22Rv1 (cell line): Measurements from ENCODE around the gene LRP5.
"Not testable (repeated sequence)": the region's sequence is repeated elsewhere in the genome, so short reads cannot be mapped to it uniquely, and the experiment has no call there.

Source experiments
- H3K27ac ChIP-seq: fragments of 450-650 bp; 2 replicates; pipeline ENCODE4 v1.5.1; 2017
- ZFX ChIP-seq: fragments of 450-650 bp; IDR thresholded peaks from 2 replicates; pipeline ENCODE4 v1.6.1; 2017; ENCODE audit warnings: antibody characterized with exemption, borderline replicate concordance
- TF ChIP-seq, protein P1 (sequence below): fragments of 450-650 bp; IDR thresholded peaks from 2 replicates; pipeline ENCODE4 v1.5.1; 2017; ENCODE audit warnings: mild to moderate bottlenecking

LRP5 gene

GRCh38 chr11:68274306-68274705 is 38.1 kb upstream of the LRP5 start:
- no peak for TF ChIP-seq ZFX
- TF ChIP-seq, protein P1, sequence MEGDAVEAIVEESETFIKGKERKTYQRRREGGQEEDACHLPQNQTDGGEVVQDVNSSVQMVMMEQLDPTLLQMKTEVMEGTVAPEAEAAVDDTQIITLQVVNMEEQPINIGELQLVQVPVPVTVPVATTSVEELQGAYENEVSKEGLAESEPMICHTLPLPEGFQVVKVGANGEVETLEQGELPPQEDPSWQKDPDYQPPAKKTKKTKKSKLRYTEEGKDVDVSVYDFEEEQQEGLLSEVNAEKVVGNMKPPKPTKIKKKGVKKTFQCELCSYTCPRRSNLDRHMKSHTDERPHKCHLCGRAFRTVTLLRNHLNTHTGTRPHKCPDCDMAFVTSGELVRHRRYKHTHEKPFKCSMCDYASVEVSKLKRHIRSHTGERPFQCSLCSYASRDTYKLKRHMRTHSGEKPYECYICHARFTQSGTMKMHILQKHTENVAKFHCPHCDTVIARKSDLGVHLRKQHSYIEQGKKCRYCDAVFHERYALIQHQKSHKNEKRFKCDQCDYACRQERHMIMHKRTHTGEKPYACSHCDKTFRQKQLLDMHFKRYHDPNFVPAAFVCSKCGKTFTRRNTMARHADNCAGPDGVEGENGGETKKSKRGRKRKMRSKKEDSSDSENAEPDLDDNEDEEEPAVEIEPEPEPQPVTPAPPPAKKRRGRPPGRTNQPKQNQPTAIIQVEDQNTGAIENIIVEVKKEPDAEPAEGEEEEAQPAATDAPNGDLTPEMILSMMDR, result no peak
- H3K27ac ChIP-seq, result no peak overlapping the region

DNA sequence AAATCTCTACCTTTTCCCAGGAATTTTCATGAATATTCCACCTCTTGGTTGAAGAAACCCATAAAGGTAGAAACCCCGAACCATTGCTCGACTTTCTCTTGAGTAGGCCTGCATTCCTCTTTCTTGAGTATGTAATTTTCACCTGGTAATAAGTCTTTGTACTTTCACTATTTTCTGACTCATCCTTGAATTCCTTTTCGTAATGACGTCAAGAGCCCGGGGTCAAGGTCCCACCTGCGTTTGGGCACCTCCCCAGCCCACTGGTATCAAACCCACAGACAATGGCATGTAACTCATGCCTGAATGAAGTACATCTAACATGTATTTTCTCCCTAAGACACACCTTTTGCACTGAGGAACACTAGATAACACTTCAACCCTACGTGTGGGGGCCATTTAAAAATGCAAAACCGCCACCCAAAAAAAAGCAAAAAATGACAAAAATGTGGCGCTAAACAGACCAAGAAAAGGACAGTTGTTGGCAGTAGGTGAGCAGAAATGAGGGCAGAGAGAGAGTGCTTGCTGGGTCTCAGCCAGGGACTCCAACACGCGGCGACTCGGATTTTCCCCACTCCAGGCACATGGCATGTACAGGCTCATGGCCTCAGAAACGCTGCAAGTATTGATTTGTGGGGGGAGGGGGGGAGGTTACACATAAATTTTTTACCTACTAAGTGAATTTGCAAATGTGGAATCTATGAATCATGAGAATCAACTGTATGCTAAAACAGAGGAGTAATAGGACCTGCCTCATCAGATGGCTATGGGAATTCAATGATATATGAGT is 36.5 kb upstream of the LRP5 start:
- no peak overlapping the region for H3K27ac ChIP-seq
- TF ChIP-seq, protein P1, result no peak
- no peak for TF ChIP-seq ZFX

DNA sequence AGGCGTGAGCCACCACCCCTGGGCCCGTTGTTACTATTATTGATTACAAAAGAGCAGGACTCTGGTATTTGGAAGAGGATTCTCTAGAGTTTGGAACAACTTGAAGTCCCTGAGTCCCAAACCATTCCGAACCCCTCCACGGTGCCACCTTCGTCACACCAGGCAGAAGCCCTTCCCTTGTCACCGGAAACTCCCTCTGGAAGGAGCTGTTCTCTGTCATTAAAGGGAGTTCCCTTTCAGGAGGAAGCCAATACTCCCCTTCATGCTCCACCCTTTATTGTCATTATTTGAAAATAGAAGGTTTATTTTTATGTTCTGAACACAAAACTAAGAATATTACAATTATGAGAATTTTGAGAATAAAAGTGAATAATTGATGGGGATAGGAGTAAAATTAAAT is 35.5 kb upstream of the LRP5 start:
- TF ChIP-seq ZFX, result no peak
- TF ChIP-seq, protein P1, result no peak

DNA sequence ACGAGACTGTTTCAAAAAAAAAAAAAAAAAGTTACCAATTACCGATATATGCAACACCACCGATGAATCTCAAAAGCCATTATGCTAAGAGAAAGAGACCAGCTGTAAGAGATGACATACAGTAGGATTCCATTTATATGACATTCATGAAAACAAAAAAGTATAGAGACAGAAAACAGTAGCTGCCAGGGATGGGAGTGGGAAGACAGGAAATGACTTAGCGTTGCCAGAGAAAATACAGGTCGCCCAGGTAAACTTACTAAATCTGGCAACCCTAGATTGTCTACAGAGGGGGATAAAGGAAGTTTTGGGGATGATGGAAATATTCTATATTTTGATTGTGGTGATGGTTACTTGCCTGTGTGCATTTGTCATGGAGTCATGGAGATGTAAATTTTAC is 32.7 kb upstream of the LRP5 start:
- TF ChIP-seq, protein P1, result no peak
- no peak for TF ChIP-seq ZFX
- no peak overlapping the region for H3K27ac ChIP-seq

More for the DNA sequence above, 35.5 kb upstream of the LRP5 start:
- no peak overlapping the region for H3K27ac ChIP-seq

DNA sequence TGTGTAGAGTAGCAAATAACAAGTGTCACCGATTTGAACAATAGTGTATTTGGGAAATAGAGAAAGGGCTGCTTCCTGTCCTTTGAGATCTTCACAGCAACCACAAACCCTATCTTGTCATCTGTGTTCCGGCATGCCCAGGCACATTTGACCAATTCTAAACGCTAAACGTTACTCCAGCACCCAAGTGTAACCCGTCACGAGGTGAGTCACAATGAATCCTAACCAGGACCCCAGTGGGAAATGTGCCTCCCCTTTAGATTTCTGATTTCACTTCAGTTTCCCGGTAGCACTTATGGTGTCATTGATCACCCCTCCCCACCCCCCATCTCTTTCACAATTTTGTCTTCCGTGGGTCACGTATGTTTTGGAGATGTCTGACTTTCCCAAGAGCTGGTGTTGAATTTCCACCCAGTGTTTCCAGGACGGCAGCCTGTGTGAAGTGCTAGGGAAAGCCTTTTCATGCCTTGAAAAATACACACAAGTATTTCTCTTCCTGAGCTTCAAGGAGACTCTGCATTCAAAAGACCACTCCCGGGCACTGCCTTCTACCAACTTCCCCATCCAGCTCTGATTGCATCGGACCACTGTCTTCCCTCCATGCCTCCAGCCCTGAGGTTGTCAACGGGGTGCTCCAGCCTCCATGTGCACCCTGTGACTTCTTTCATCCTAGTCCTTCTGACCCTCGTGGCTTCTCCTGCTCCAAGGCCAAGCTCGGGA is 30.1 kb upstream of the LRP5 start:
- TF ChIP-seq ZFX, result no peak
- TF ChIP-seq, protein P1, result no peak
- H3K27ac ChIP-seq, result no peak overlapping the region

- TF ChIP-seq ZFX, result no peak
- TF ChIP-seq, protein P1, result no peak
- no peak overlapping the region for H3K27ac ChIP-seq
Measured at GRCh38 chr11:68282861-68283230, 29.5 kb upstream of the LRP5 start.

DNA sequence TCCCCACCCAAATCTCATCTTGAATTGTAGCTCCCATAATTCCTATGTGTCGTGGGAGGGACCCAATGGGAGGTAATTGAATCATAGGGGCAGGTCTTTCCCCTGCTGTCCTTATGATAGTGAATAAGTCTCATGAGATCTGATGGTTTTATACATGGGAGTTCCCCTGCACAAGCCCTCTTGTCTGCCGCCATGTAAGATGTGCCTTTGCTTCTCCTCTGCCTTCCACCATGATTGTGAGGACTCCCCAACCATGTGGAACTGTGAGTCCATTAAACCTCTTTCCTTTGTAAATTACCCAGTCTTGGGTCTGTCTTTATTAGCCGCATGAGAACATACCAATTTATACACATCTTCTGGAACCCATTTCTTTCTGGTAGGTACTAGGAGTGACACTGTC is 27.8 kb upstream of the LRP5 start:
- not testable (repeated sequence) for H3K27ac ChIP-seq
